HG03565 (cell line): Measurements from ENCODE around the gene FSTL3.
A peak's percentile ranks its signal among the peaks of the same experiment; 100 is the strongest.
"Not testable (repeated sequence)": the region's sequence is repeated elsewhere in the genome, so short reads cannot be mapped to it uniquely, and the experiment has no call there.

Source experiments
- ATAC-seq: cut with Tn5 transposase; IDR thresholded peaks from one replicate; pipeline ENCODE4 v1.9.1; 2021; ENCODE audit warnings: mild to moderate bottlenecking, moderate library complexity; ENCODE audit not compliant: unreplicated experiment

Gene FSTL3

GRCh38 chr19:676339-677105 is at the start of gene FSTL3:
Gene FSTL3, plus strand, starts transcription at chr19:676392. Its CDS starts 32 bp downstream, at chr19:676424.
- no peak for ATAC-seq

- not testable (repeated sequence) for ATAC-seq
Measured at GRCh38 chr19:626566-626965, 49.6 kb upstream of the FSTL3 start.

GRCh38 chr19:628168-628567 is 48.0 kb upstream of the FSTL3 start:
- no peak for ATAC-seq

DNA sequence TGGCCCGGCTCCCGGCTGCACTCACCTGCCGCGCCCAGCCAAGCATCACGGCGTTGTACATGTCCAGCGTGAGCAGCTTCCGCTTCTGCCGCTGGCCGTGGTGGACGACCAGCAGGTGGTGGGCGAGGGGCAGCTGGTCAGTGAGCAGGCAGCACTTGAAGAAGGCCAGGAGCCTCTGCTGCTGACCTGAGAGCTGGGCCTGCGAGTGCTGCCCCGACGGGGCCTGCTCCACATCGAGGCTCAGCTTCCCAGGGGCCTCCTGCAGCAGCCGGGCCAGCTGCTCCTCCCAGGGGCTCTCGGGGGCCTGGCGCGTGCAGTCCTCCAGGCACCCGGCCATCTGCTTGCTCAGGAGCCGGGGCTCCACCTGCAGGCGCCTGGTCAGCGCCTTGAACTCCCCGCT is 46.7 kb upstream of the FSTL3 start:
- ATAC-seq = not testable (repeated sequence)

DNA sequence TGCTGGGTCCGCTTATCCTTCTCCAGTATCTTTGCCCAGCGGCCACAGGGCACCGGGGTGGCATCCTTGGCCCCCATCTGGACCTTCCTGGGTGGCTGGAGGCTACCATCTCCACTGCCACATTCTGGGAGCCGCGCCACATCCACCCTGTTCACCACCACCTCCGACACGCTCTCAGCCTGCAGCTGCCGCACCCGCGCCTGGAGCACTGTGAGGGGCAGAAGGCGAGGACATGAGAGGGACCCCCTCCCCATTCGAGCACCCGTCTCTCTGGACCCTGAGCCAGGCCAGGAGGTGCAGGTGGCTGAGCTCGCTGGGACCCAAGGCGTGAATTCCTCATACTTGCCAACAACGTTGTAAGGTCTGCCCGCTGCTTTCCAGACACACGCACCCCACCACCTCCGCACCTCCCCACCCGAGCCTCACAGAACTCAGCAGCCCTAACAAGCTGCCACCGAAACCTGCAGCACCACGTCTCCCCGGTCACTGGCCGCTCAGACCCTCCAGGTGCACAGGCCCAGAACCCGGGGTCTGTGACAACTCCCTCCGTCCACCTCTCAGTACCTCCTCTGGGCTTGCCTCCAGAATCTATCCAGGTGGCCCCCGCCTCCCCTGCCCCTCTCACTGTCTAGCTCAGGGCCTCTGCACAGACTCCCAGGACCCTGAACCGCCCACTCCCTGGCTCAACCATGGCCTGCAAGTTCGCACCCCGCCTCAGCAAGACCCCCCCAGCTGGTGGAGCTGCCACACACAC is 46.1 kb upstream of the FSTL3 start:
- ATAC-seq = no peak

DNA sequence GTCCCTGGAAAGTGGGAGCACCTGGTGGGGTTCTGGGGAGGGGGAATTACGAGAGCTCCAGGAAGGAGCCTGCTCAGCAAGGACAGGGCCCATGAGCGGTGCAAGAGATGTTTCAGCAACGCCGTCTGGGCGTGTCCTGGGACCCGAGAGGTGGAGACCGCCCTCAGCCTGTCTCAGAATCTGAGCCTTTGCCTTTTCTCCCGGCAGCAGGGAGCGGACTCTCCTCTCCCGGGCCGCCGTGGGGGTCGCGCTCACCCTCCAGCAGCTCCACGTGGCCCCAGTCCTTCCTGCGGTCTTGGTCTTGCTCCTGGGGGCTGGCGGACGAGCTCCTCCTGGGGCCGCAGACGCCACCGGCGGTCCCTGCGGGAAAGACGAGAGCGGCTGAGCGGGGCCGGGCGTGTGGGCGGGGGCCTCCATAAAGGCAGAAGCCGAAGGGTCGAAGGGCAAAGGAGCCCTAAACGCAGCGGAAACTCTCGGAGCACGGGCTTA is 43.6 kb upstream of the FSTL3 start:
- ATAC-seq = peak; percentile 3

GRCh38 chr19:633068-633785 is 43.0 kb upstream of the FSTL3 start, which contains the start of gene POLRMT:
Gene POLRMT, minus strand, starts transcription at chr19:633537. Its CDS starts 25 bp downstream, at chr19:633512.
- peak; percentile 85 for ATAC-seq

- ATAC-seq = no peak
Measured at GRCh38 chr19:633786-634639, 42.2 kb upstream of the FSTL3 start.

DNA sequence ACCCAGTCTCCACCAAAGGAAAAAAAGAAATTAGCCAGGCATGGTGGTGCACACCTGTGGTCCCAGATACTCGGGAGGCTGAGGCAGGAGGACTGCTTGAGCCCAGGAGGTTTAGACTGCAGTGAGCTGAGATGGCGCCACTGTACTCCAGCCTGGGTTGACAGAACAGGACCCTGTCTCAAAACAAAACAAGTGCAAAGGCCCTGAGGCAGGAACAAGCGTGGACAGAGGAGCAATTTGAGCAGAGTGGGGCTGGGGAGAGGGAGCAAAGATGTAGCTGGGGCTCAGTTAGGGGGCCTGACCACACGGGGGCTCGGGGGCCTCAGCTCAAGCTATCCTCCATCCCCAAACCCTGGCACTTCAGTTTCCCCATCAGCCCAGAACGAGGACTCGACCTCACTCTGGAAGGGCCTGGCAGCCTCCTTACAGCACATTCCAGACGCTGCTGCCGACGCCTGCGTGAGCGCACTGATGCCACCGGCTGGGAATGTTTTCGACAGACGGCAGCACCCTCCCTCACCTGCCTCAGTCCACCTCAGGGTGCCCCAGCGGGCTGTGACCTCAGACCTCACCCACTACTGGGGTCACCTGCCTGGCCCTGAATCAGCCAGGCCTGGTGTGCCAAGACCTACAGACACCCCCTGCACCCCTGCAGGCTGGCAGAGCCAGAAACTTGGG is 41.1 kb upstream of the FSTL3 start:
- no peak for ATAC-seq

DNA sequence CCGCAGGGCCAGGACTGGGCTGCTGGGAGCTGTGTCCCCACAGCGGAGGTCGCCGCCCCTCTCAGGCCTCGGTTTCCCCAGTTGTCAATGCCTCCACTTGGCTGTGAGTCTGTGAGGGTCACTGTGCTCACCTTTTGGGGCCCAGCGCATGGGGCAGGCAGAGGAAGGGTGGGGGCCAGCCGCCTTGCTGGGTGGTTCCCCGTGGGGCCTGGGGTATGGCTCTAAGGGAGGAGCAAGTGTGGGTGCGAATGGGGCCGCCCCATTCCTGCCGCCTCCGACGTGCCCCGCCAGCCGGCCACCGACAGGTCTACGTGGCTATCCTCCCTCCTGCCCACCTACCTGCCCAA is 37.3 kb upstream of the FSTL3 start:
- no peak for ATAC-seq

- no peak for ATAC-seq
Measured at GRCh38 chr19:639253-640160, 36.7 kb upstream of the FSTL3 start, which contains the start of gene FGF22. Gene FGF22, plus strand, starts transcription at chr19:639879. Its CDS starts 47 bp downstream, at chr19:639926.

- ATAC-seq = no peak
Measured at GRCh38 chr19:640161-640558, 36.0 kb upstream of the FSTL3 start.

DNA sequence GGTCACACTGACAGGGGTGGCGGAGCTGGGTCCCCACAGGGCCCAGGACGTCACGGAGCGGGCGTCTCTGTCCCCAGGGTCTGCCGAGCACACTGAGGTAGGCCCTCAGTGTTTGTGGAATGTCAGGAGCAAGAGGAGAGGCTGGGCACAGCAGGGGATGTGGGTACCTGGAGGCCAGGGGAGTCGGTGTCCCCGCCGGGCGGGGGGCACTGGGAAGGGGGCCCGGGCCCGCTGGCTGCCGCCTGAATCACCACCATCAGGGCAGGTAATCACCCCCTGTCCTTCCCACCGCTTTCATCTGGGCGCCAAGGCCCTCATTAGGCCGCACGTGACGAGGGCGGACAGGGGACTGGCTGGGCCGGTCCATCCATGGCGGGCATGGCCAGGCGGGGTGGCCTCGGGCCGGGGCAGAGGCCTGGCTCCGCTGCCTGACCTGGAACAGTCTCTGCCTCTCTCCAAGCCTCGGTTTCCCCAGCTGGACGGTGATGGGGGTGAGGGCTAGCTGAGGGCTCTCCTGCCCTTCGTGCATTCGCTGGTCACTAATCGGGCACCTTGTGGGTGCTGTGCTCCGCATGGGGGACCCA is 35.5 kb upstream of the FSTL3 start:
- no peak for ATAC-seq

- ATAC-seq = no peak
Measured at GRCh38 chr19:641702-642101, 34.5 kb upstream of the FSTL3 start.

- ATAC-seq = no peak
Measured at GRCh38 chr19:642767-643727, 33.1 kb upstream of the FSTL3 start.

DNA sequence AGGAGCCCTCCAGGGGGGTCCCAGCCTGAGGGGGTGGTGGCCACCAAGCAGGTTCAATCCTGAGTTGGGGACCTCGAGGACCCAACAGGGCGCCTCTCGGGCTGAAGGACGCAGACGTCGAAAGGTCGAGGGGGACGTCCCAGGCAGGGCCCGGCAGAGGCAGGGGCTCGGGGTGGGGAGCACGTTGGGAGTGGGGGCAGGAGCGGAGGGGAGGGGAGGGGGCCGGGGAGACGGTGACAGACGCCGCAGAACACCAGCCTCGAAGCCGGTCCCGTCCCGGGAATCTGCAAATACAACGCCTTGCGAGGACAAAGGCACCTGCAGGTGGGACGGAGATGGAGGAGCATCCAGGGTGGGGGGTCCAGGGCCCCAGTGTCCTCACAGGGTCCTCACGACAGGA is 32.5 kb upstream of the FSTL3 start:
- ATAC-seq = no peak

- ATAC-seq = no peak
Measured at GRCh38 chr19:644363-644762, 31.8 kb upstream of the FSTL3 start.
